Renal cortex interstitium (tissue), 15 donors: Measurements from ENCODE around the gene NPTN. TPM values are rescaled to one million over a fixed set of nuclear protein-coding genes. Genes with fewer than 3 reads are reported as not detected.

Source experiments
- DNase-seq, 11 donors: peaks; one replicate each; pipeline ENCODE4 v3.0.0-alpha.2; 2013; ENCODE audit warnings: low read depth in 9 of 11, low spot score in 4 of 11; ENCODE audit errors: extremely low read depth in 1 of 11
- long read RNA-seq, 16 experiments: transcript quantifications; one replicate each; lab custom pipeline, GENCODE V29; 2026
- polyA plus RNA-seq, 3 donors: library from polyadenylated mRNA; unstranded; fragments of 120-200 nt; gene quantifications; one replicate each; pipeline ENCODE4 v1.2.1, GENCODE V29; 2013; ENCODE audit not compliant: insufficient read length in 3 of 3

Gene NPTN
- polyA plus RNA-seq: 100 to 1,000 TPM; 179 to 182 (median 182) TPM
- long read RNA-seq, donor 1, transcript NPTN-202 (8 exons, 2,817 nt): major isoform, 29 of 67 reads
- long read RNA-seq, donor 1, partial matches to known transcripts: 26 of 67 reads
- long read RNA-seq, donor 1, other reads (novel, unspliced or antisense): 10 of 67 reads
- long read RNA-seq, donor 2, transcript NPTN-202 (8 exons, 2,817 nt): major isoform, 24 of 50 reads
- long read RNA-seq, donor 2, partial matches to known transcripts: 19 of 50 reads
- long read RNA-seq, donor 2, other reads (novel, unspliced or antisense): 7 of 50 reads
- long read RNA-seq, donor 3, transcript NPTN-202 (8 exons, 2,817 nt): major isoform, 59 of 101 reads
- long read RNA-seq, donor 3, partial matches to known transcripts: 25 of 101 reads
- long read RNA-seq, donor 3, other reads (novel, unspliced or antisense): 12 of 101 reads
- long read RNA-seq, donor 4, transcript NPTN-202 (8 exons, 2,817 nt): major isoform, 49 of 75 reads
- long read RNA-seq, donor 4, partial matches to known transcripts: 5 of 75 reads
- long read RNA-seq, donor 4, other reads (novel, unspliced or antisense): 15 of 75 reads
- long read RNA-seq, donor 5: 0 reads
- long read RNA-seq, donor 6, transcript NPTN-202 (8 exons, 2,817 nt): major isoform, 39 of 65 reads
- long read RNA-seq, donor 6, partial matches to known transcripts: 17 of 65 reads
- long read RNA-seq, donor 6, other reads (novel, unspliced or antisense): 6 of 65 reads
- long read RNA-seq, donor 7, transcript NPTN-202 (8 exons, 2,817 nt): major isoform, 44 of 76 reads
- long read RNA-seq, donor 7, partial matches to known transcripts: 20 of 76 reads
- long read RNA-seq, donor 7, other reads (novel, unspliced or antisense): 9 of 76 reads
- long read RNA-seq, donor 8: 0 reads
- long read RNA-seq, donor 9, transcript NPTN-202 (8 exons, 2,817 nt): major isoform, 44 of 74 reads
- long read RNA-seq, donor 9, partial matches to known transcripts: 20 of 74 reads
- long read RNA-seq, donor 9, other reads (novel, unspliced or antisense): 9 of 74 reads
- long read RNA-seq, donor 10, transcript NPTN-202 (8 exons, 2,817 nt): major isoform, 57 of 101 reads
- long read RNA-seq, donor 10, partial matches to known transcripts: 28 of 101 reads
- long read RNA-seq, donor 10, other reads (novel, unspliced or antisense): 13 of 101 reads
- long read RNA-seq, donor 11, transcript NPTN-202 (8 exons, 2,817 nt): major isoform, 37 of 73 reads
- long read RNA-seq, donor 11, partial matches to known transcripts: 21 of 73 reads
- long read RNA-seq, donor 11, other reads (novel, unspliced or antisense): 14 of 73 reads
- long read RNA-seq, donor 12, transcript NPTN-202 (8 exons, 2,817 nt): major isoform, 19 of 19 reads
- long read RNA-seq, donor 12, partial matches to known transcripts: 0 of 19 reads
- long read RNA-seq, donor 12, other reads (novel, unspliced or antisense): 0 of 19 reads
- long read RNA-seq, donor 13: 0 reads
- long read RNA-seq, donor 14, transcript NPTN-202 (8 exons, 2,817 nt): major isoform, 61 of 80 reads
- long read RNA-seq, donor 14, partial matches to known transcripts: 8 of 80 reads
- long read RNA-seq, donor 14, other reads (novel, unspliced or antisense): 8 of 80 reads
- long read RNA-seq, donor 15, transcript NPTN-202 (8 exons, 2,817 nt): major isoform, 22 of 30 reads
- long read RNA-seq, donor 15, partial matches to known transcripts: 7 of 30 reads
- long read RNA-seq, donor 15, other reads (novel, unspliced or antisense): 0 of 30 reads
- long read RNA-seq, donor 16, transcript NPTN-202 (8 exons, 2,817 nt): major isoform, 149 of 233 reads
- long read RNA-seq, donor 16, partial matches to known transcripts: 42 of 233 reads
- long read RNA-seq, donor 16, other reads (novel, unspliced or antisense): 32 of 233 reads

DNA sequence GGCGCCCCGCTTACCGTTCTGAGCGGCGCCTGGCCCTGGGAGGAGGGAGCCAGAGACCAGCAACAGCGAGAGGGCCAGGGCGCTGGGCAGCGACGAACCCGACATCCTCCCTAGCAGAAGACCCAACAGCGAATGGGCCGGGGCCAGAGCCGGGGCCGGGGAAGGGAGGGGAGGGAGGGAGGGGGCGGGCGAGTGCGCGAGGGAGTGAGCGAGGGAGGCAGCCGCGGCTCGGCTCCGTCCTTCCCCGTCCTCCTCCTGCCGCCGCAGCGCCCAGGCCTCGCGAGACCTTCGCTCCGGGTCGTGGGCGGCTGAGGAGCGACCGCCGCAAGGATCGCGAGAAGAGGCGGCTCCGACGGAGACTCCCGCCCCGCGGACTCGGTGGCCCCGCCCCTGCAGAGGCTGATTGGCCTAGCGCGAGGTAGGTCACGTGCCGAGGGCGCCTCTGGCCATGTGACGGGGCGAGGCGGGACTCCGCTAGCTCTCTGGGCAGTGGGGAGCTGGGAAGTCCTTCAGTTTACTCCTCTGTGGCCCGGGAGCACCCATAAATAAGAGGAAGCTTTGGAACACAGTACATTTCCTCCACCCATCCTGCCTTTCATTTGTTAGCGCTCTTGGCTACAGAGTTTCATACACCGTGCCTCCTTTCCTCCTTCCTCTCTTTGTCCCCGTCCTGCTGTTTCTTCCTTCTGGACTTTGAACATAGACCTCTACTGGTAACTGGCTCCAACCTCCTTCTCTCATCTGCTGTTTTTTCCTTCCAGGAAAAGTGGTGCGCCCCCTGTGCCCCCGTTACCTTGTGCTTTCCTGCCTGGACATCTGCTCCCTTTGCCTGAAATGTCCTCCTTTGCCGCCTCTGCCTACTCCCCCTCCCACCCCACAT lies at the start of gene NPTN:
Gene NPTN (minus strand): TSS at position 279 of the 880 bp plus-strand sequence. CDS start 174 bp downstream, at position 105.
- peak; percentile 91 to 98 (median 97) for DNase-seq

DNA sequence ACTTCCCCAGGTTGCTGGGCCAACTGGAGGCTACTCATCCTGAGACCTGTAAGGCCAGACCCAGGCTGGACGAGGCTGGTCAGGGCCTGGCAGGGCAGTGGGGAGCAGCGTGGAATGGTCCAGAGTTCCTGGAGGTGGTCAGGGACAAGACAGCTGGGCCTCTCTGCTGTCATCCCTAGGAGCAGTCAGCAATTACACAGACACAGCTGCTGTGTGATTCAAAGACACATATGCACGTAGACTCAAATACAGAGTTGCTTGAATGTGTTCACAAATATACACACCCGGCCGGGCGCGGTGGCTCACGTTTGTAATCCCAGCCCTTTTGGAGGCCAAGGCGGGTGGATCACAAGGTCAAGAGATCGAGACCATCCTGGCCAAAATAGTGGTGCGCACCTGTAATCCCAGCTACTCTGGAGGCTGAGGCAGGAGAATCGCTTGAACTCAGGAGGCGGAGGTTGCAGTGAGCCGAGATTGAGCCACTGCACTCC lies 49.5 kb upstream of the NPTN start:
- no peak for DNase-seq

DNA sequence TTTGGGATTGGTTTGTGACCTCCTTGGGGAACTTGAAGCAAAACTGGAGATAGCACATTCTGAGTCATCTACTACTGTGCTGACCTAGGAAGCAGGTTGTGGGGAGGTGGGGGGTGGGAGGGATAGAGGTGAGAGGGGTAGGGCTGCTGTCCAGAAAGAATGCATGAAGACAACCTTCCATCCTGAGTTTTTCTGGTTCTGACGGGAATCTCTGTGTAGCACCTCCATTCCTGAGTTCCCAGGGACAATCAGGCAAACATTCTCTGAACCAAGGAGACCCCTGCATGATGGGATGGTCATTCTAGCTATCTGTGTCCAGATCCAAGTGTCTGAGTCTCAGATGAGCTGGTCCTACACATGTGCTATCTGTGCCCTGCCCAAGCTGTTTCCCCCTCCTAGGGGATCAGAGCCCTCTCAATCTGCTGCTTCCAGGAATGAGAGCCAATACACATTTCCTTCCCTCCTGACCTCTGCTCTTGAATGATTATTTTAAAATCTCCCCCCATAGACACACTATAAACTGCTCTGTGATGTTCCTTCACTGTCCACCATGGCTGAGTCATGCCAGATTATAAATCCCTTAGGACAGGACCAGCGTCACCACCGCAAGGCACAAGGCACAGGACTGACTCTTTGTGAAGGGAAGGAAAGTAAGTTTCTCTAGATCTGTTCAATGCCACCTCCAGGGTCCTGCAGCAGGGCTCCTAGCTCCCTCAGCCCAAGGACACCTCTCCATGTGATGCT lies 48.8 kb upstream of the NPTN start:
- no peak for DNase-seq

DNA sequence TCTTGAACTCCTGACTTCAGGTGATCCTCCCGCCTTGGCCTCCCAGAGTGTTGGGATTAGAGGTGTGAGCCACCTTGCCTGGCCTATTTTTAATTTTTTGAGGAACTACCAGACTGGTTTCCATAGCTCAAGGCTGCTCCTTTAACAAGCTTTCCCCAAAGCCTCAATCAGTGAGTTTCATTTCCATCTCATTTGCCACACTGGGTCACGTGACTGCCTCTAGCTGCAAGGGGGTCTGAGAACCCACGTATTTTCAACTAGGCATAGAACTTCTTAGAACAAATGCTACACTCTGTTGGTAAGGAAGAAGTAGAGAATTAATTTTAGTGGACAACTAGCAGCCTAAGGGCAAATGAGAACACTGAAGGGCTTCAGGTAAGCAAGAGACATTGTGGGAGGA lies 47.9 kb upstream of the NPTN start:
- no peak for DNase-seq

DNA sequence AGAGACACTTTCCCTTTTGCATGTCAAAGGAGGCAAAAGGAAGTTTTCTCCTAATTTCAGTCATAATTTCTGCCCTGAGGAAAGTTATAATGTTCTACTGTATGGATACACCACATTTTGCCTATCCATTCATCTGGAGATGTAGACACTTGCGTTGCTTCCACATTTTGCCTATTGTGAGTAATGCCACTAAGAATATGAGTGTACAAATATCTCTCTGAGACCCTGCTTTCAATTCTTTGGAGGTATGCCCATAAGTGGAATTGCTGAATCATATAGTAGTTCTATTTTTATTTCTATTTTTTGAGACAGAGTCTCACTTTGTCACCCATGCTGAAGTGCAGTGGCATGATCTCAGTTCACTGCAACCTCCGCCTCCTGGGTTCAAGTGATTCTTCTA lies 47.4 kb upstream of the NPTN start:
- no peak for DNase-seq

- DNase-seq: no peak
Measured at GRCh38 chr15:73679964-73680363, 46.8 kb upstream of the NPTN start.

- no peak for DNase-seq
Measured at GRCh38 chr15:73679180-73679579, 46.0 kb upstream of the NPTN start.

DNA sequence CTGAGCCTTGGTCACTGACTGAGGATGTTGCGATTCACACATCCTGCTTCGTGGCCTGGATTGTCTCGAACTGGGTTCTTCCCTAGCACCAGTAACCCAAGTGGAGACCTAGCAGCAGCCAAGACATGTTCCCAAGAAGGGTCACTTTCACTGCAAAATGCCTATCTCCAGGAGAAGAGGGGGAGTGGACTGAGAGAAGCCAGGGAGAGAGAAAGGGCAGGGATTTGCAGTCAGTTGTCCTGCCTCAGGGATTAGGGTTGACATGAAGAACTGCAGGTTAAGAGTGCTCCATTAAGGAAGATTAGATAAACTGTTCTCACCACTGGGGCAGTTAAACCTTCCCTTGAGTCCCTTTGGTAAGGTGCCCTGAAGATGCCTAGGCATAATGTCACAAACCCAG lies 45.3 kb upstream of the NPTN start:
- DNase-seq: no peak

DNA sequence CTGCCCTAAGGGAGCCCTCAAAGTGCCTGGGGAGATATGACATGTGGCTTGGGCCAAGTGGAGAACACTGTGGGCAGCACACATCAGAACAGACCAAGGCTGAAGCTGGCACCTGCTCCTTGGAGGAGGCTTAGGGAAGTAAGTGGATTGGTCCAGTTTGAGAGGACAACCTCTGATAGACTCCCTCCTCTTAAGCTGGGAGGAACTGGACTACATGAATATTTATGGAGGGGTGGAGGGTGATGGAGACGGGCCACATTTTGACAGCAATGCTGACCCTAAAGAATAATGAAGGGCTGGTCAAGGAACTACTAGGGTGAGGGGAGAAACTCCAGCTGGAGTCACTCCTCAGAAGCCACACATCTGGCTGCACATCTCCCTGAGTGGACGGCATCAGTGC lies 44.5 kb upstream of the NPTN start:
- DNase-seq: no peak

DNA sequence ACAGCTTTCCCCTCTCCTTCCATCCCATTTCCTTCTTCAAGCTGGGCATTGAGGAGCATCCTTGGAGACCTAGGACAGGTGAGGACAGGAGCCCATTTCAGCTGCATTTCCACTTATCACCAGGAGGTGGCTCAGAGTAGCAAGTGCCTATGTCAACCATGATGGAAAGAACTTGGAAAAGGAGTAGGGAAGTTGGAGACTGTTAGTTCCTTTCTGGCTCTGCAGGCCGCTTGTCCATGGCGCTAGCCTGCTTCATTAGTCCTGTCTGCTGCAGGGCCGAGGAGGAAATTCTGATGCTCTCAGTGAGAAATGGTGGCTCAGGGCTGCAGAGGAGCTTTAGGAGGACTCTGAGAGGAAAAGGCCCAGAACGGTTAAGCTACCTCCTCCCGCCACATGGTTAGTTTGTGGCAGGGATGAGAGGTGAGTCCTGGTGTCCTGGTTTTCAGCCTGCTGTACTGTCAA lies 44.0 kb upstream of the NPTN start:
- DNase-seq: peak in 2 of 11 donors; percentile 35 to 41

GRCh38 chr15:73674587-73674986 lies 41.4 kb upstream of the NPTN start:
- DNase-seq: no peak

DNA sequence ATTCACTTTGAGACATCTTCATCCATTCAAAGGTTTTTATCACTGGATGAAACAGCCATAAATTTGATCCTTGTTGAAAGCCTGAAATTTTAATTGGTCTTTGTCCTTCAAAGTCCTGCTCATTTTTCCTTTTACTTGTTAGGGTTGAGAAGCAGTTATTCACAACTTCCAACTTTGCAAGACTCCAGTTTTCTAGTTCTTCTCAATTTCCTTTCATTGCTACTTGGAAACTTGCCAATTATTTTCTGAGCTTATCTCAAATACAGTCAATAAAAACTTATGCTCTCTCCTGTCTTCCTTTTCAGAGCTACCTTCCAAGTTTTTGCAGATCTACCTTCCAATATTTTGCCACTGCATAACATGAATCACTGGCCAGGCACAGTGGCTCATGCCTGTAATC lies 27.3 kb upstream of the NPTN start:
- no peak for DNase-seq

DNA sequence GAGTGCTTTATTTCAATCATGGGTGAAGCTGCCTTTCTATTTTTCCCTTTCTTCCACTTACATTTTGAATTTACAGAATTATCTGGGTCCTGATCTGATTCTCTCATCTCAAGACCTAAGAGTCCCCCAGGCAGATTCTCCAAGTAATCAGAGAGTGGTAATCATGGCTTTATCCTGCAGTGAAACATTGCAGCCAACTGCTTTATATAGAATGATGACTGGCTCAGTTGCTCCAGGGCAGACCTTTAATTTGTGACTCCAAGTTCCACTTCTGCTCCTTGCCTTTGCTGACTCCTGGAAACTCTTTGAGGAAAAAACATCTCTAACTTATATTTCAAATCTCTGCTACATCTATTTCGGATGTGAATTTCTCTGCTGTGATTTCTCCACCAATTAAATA lies 25.5 kb upstream of the NPTN start:
- no peak for DNase-seq

- no peak for DNase-seq
Measured at GRCh38 chr15:73655724-73656123, 22.5 kb upstream of the NPTN start.

GRCh38 chr15:73654659-73655058 lies 21.5 kb upstream of the NPTN start:
- DNase-seq: no peak

GRCh38 chr15:73650416-73651126 lies 17.4 kb upstream of the NPTN start:
- no peak for DNase-seq
